Choroid plexus epithelial cell (primary cell): ENCODE measurements around the gene PPP1R10.

Experiments used
- DNase-seq: peaks from one replicate; pipeline ENCODE4 v3.0.0-alpha.2; 2010; ENCODE audit warnings: low read depth
- H3K4me3 ChIP-seq: 2 replicates; pipeline ENCODE4 v1.5.1; 2011; ENCODE audit warnings: low read depth, mild to moderate bottlenecking, control low read depth, low read length, moderate library complexity
- TF ChIP-seq, protein P1 (sequence below): conservative IDR thresholded peaks from 2 replicates; pipeline ENCODE4 v1.5.1; 2011; ENCODE audit warnings: low read depth, mild to moderate bottlenecking, control low read depth, inconsistent platforms, low read length, moderate library complexity

The PPP1R10 gene

DNA sequence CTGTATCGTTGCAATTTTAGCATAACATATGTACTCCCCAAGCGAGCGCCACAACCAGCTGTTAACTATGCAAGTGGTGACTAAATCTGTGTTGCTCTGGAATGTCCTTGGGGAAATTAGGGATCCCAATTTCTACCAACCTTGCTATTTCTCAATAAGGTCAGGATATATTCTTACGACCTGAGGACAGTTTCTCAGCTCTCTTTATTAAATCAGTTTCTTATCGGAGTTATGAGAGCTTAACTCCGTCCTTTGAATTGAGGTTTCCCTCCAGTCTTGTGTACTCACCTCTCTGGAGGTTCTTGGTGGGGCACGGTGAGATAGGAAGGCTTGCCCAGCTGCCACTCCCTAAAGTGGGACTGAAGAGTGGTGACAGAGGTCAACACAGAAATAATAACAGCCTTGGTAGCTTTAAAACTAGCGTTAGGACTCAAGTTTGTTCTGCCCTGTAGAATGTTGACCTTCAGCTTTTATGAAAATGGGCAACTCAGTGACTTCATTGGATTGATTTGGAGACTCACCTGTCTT is 1.3 kb upstream of the PPP1R10 start:
- H3K4me3 ChIP-seq, result peak overlapping the region; percentile 72
- peak; percentile 25 for DNase-seq
- TF ChIP-seq, protein P1, sequence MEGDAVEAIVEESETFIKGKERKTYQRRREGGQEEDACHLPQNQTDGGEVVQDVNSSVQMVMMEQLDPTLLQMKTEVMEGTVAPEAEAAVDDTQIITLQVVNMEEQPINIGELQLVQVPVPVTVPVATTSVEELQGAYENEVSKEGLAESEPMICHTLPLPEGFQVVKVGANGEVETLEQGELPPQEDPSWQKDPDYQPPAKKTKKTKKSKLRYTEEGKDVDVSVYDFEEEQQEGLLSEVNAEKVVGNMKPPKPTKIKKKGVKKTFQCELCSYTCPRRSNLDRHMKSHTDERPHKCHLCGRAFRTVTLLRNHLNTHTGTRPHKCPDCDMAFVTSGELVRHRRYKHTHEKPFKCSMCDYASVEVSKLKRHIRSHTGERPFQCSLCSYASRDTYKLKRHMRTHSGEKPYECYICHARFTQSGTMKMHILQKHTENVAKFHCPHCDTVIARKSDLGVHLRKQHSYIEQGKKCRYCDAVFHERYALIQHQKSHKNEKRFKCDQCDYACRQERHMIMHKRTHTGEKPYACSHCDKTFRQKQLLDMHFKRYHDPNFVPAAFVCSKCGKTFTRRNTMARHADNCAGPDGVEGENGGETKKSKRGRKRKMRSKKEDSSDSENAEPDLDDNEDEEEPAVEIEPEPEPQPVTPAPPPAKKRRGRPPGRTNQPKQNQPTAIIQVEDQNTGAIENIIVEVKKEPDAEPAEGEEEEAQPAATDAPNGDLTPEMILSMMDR, result no peak

DNA sequence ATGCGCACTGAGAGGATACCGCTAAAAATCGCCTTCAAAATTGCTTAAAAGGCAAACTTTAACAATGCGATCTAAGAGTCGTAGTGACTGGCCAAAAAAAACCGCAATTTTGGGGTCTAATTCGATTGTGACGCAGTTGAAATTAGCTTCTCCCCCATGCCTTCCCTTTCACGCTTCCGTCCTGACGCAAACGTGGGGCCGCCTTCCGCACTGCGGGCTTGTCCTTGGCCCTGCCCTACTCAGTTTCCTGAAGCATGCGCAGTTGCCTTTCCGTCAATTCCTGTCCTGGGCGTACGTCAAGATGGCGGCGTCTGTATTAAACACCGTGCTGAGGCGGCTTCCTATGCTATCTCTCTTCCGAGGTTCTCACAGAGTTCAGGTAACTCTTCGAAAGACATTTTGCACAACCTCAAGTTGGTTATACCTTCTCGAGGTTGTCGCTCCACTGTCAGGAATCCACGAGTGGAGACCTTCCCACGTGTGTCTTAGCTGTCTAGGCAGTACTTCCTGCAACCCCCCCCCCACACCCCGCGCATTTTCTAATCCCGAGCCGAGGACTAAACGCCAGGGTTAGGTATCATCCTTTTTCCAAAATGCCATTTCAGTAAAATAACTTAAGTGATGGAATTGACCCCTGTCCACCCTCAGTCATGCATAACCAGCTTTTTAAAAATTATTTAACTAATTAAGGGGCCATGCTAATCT is 674 bp upstream of the PPP1R10 start, which contains the start of gene MRPS18B:
Gene MRPS18B, plus strand, starts transcription at position 276 of the 705 bp plus-strand sequence. Its CDS starts 26 bp downstream, at position 302.
- TF ChIP-seq, protein P1, result no peak
- peak; percentile 99 for DNase-seq
- peak within 1 kb of the TSS; percentile 90 for H3K4me3 ChIP-seq

DNA sequence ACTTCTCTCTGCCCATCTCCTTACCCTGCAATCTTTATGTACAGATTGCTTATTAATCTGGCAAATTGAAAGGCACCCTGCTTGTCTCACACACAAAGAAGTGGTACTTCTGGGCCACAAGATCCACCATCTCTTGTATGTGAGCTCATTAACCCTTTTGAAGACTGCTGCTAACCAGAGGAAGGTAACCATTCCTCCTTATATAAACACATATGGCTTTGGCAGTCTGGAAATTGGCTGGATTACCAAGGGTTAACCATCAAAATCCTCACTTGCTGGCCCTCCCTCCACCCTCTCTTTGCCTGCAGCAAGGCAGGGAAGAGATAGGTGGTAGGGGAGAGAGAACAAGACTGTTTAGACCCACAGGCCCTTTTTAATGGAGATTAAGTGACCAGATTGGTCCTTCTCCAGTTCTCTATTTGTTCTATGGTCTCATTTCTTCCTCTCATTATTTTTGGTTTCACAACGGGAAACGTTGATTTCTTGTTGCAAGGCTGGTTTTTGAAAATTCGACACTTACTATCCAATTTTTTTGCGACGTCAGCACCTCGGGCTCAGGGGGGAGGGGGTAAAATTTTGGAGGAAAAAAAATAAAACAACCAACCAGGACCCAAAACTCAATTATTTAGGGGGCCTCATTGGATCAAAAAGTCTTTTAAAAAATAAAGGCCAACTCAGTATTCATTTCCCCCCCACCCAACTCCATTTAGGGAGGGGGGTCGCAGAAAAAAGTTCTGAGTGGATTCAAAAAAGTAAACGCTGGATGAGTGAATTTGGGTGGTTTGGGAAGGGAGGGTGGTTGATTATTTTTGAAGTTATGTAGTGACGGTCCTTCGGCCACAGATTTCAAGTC is 859 bp downstream of the PPP1R10 start:
- peak; percentile 45 for DNase-seq
- H3K4me3 ChIP-seq, result peak overlapping the region; percentile 90
- TF ChIP-seq, protein P1, result no peak

DNA sequence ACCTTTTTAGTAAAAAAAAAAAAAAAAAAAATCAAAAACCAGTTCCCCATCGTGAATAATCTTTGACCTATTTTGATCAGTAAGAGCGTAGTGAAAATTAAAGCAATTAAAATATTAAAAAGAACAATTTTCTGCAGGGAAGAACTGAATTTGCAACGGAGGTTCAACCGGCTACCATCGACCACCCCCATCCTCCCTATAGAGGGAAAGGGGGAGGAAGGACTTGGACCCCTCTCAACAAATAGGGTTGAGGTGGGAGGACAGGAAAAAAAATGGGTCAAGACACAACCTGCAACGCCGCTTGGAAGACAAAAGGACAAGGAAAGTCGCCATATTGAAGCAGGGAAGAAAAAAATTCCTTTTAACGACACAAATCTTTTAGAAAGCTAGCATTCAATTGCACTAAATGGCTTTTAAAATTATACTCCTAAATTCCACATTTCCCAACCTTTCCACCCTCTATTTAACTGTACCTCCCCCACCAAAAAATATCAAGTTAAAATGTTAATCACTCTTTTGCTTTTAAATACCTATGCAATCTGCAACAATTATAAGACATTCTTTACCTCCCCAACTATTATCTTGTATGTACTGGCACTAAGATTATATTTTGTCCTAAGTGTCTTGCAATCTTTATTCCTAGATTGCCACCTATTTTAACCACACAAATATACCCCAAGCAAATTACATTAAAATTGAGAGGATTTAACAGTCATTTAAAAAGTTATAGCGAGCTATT is 1.7 kb downstream of the PPP1R10 start:
- peak; percentile 91 for DNase-seq
- TF ChIP-seq, protein P1, result no peak
- H3K4me3 ChIP-seq, result peak overlapping the region; percentile 90

DNA sequence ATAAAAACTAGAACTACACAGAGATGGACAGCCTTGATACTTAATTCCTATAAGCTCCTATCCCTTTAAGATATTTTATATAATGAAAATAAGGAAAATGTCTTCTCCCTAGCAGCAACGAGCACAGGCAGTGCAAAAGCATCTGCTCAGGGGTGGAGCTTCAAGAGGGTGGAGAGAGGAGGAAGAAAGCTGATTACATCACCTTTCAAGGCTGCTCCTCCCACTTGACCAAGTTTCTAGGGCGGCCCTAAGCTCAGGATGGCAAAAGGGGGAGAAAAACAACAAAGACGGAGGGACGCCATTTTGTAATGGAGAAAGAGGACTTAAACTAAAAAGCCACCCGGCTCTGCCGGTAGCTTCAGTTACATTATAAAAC is 2.2 kb downstream of the PPP1R10 start:
- peak overlapping the region; percentile 24 for H3K4me3 ChIP-seq
- TF ChIP-seq, protein P1, result no peak
- DNase-seq, result peak; percentile 99

DNA sequence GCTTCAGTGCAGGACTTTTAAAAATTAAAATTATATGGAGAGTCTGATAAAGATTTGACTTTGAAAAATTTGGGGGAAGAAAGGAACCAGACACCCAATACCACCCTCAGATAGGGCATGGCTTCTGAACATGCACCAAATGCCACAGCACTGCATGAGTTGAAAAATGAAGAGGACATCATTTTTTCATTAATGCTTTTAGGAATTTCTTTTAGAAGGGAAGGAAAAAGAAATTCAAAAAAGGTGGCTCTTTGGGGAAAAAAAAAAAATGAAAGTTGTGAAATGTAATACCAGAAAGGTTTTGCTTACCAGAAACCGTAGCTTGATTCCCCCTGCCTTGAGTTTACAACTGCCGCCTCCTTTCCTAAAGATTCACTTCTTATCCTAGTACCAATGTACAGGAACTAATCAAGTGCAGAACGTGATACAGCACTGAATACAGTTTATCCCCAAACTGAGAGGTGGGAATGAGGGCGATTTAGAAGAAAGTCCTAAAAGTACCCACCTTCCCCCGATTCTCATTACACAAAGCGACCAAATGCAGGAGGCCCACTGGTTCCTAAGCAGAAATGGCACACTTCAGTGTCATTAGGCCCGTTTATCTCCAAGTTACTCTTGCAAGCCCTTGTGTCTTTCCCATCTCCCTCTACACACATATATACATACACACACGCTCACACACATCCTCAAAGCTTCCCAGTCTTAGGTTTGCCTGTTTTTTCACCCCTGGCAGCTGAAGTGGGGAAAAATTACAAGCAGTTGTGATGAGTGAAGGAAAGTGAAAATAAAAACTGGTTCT is 2.8 kb downstream of the PPP1R10 start:
- TF ChIP-seq, protein P1, result no peak

More for the DNA sequence above, 2.8 kb downstream of the PPP1R10 start:
- DNase-seq, result peak; percentile 33
- peak overlapping the region; percentile 24 for H3K4me3 ChIP-seq
